HepG2 (cell line): ENCODE measurements around the gene PSMD10. TPM values are rescaled to one million over a fixed set of nuclear protein-coding genes. Genes with fewer than 3 reads are reported as not detected.
A peak's percentile ranks its signal among the peaks of the same experiment; 100 is the strongest.

ENCODE experiments used
- AHR ChIP-seq: IDR thresholded peaks from 2 replicates; pipeline ENCODE4 v1.6.1; 2018; ENCODE audit warnings: missing genetic modification reagents, missing compliant biosample characterization
- ATF1 ChIP-seq: IDR thresholded peaks from 2 replicates; pipeline ENCODE4 v1.6.1; 2016; ENCODE audit warnings: mild to moderate bottlenecking, control low read depth
- CCDC6 ChIP-seq: sonication (generic); formaldehyde crosslinking; IDR thresholded peaks from 2 replicates; pipeline ENCODE4 v1.8.1; 2022; ENCODE audit warnings: mild to moderate bottlenecking, missing genetic modification reagents, moderate library complexity
- HNF4G ChIP-seq, 2 experiments: sonication (generic) in 1 of 2; formaldehyde crosslinking in 1 of 2; IDR thresholded peaks; 2 replicates each; pipeline versions ENCODE4 v1.4.0 to v1.6.1; 2011 to 2020; ENCODE audit warnings: borderline replicate concordance in 2 of 2, low read depth in 2 of 2, mild to moderate bottlenecking in 2 of 2, low read length in 1 of 2, missing genetic modification reagents in 1 of 2, moderate library complexity in 1 of 2
- JUNB ChIP-seq: sonication (generic); formaldehyde crosslinking; IDR thresholded peaks from 2 replicates; pipeline ENCODE4 v1.8.0; 2022; ENCODE audit warnings: missing genetic modification reagents, mild to moderate bottlenecking, borderline replicate concordance
- NR2C2 ChIP-seq: sonication (generic); formaldehyde crosslinking; IDR thresholded peaks from 2 replicates; pipeline ENCODE4 v1.4.0; 2020; ENCODE audit warnings: missing genetic modification reagents, mild to moderate bottlenecking, moderate library complexity, borderline replicate concordance
- NR2F1 ChIP-seq, 2 experiments: fragments of 450-650 bp in 1 of 2; formaldehyde crosslinking in 1 of 2; IDR thresholded peaks; 2 replicates each; pipeline versions ENCODE4 v1.5.0 to v1.6.1; 2016 to 2020; ENCODE audit warnings: mild to moderate bottlenecking in 1 of 2, missing compliant biosample characterization in 1 of 2, missing genetic modification reagents in 1 of 2, moderate library complexity in 1 of 2
- SKI ChIP-seq: fragments of 450-650 bp; IDR thresholded peaks from one replicate; pipeline ENCODE4 v1.6.1; 2018; ENCODE audit warnings: mild to moderate bottlenecking; ENCODE audit not compliant: partially characterized antibody
- SUZ12 ChIP-seq: fragments of 150-350 bp; IDR thresholded peaks from 2 replicates; pipeline ENCODE4 v1.6.1; 2014; ENCODE audit warnings: low read depth, low read length
- ZNF251 ChIP-seq: sonication (generic); formaldehyde crosslinking; IDR thresholded peaks from 2 replicates; pipeline ENCODE4 v1.9.0; 2021; ENCODE audit warnings: mild to moderate bottlenecking, missing genetic modification reagents
- ZNF816 ChIP-seq: sonication (generic); formaldehyde crosslinking; IDR thresholded peaks from 2 replicates; pipeline ENCODE4 v1.8.0; 2022; ENCODE audit warnings: missing genetic modification reagents, mild to moderate bottlenecking, borderline replicate concordance
- polyA plus RNA-seq, 8 experiments: library from polyadenylated mRNA; depleted of rRNA in 3 of 8; stranded (reverse) in 7 of 8; unstranded in 1 of 8; fragments of >200 nt; fragmentation: Illumina TruSeq in 4 of 8; extraction: Trizol in 4 of 8; gene quantifications; 2 replicates each; pipeline versions ENCODE4 v1.2.1 to v1.2.3, GENCODE V29; 2011 to 2016; ENCODE audit warnings: low read depth in 4 of 8, missing spikeins in 1 of 8, mixed read lengths in 1 of 8; ENCODE audit not compliant: insufficient read depth in 1 of 8
- total RNA-seq, 5 experiments: library from RNA; depleted of rRNA; stranded (reverse); fragments of >200 nt; fragmentation: Illumina TruSeq; extraction: Trizol; gene quantifications; 2 replicates each; pipeline ENCODE4 v1.2.3, GENCODE V29; 2016; ENCODE audit warnings: low read depth in 1 of 5
- TF ChIP-seq, protein P1 (sequence below): sonication (generic); formaldehyde crosslinking; IDR thresholded peaks from 2 replicates; pipeline ENCODE4 v1.4.0; 2020; ENCODE audit warnings: missing genetic modification reagents
- TF ChIP-seq, protein P2 (sequence below): sonication (generic); formaldehyde crosslinking; IDR thresholded peaks from 2 replicates; pipeline ENCODE4 v1.5.0; 2020; ENCODE audit warnings: missing genetic modification reagents
- TF ChIP-seq, protein P3 (sequence below): sonication (generic); formaldehyde crosslinking; IDR thresholded peaks from 2 replicates; pipeline ENCODE4 v1.4.0; 2020; ENCODE audit warnings: low read depth, missing genetic modification reagents

Gene PSMD10
- total and polyA plus RNA-seq, 2 of the 13 experiments (the other 11 are each of a cell fraction or from before 2014, with no cell fraction given), result 56.4 to 65.3 TPM

DNA sequence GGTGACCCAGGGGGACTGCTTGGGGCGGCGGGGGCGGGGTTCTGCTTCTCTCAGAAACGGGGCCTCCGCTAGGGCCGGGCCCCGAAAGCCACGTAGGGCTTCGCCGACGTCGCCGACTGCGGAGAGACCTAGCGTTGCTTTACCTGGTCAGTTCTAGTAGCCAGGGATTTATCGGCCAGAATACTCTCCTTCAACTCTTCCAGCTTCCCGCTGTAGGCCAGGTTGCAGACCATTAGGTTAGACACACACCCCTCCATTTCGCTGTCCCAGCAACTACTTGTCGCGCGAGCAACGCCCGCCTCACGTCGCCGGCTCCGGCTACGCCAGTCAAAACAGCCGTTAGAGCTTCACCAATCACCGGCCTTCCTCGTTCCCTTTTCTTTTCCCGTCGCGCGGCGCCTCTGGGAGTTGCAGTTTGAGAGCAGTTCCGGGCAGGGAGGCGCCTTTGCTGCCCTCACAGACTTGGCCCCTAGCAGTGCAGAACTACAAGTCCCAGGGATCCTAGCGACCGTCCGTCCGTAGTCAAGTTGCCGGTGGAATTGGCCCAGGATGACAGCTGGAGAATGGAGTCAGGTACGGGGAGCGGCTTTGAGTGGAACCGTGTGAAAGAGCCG, at the start of gene PSMD10, which contains the start of gene ATG4A (continued):
- TF ChIP-seq, protein P1, sequence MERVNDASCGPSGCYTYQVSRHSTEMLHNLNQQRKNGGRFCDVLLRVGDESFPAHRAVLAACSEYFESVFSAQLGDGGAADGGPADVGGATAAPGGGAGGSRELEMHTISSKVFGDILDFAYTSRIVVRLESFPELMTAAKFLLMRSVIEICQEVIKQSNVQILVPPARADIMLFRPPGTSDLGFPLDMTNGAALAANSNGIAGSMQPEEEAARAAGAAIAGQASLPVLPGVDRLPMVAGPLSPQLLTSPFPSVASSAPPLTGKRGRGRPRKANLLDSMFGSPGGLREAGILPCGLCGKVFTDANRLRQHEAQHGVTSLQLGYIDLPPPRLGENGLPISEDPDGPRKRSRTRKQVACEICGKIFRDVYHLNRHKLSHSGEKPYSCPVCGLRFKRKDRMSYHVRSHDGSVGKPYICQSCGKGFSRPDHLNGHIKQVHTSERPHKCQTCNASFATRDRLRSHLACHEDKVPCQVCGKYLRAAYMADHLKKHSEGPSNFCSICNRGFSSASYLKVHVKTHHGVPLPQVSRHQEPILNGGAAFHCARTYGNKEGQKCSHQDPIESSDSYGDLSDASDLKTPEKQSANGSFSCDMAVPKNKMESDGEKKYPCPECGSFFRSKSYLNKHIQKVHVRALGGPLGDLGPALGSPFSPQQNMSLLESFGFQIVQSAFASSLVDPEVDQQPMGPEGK (CRISPR knock-in tag), result no peak
- TF ChIP-seq JUNB (no peak), AHR (CRISPR knock-in tag) (no peak), SKI (no peak), ZNF816 (no peak), ATF1 (CRISPR knock-in tag) (peak; percentile 81), NR2F1 (CRISPR knock-in tag; IDR thresholded peaks at IDR 0.05) (no peak), ZNF251 (CRISPR knock-in tag) (no peak), SUZ12 (peak; percentile 67), CCDC6 (CRISPR knock-in tag) (no peak), NR2C2 (CRISPR knock-in tag) (peak; percentile 76), HNF4G (IDR thresholded peaks at IDR 0.05; ENCODE audit: borderline replicate concordance, low read depth, low read length) (no peak), HNF4G (CRISPR knock-in tag; IDR thresholded peaks at IDR 0.05; ENCODE audit: borderline replicate concordance, low read depth) (no peak)
- TF ChIP-seq, protein P2, sequence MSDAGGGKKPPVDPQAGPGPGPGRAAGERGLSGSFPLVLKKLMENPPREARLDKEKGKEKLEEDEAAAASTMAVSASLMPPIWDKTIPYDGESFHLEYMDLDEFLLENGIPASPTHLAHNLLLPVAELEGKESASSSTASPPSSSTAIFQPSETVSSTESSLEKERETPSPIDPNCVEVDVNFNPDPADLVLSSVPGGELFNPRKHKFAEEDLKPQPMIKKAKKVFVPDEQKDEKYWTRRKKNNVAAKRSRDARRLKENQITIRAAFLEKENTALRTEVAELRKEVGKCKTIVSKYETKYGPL, result no peak
- TF ChIP-seq, protein P3, sequence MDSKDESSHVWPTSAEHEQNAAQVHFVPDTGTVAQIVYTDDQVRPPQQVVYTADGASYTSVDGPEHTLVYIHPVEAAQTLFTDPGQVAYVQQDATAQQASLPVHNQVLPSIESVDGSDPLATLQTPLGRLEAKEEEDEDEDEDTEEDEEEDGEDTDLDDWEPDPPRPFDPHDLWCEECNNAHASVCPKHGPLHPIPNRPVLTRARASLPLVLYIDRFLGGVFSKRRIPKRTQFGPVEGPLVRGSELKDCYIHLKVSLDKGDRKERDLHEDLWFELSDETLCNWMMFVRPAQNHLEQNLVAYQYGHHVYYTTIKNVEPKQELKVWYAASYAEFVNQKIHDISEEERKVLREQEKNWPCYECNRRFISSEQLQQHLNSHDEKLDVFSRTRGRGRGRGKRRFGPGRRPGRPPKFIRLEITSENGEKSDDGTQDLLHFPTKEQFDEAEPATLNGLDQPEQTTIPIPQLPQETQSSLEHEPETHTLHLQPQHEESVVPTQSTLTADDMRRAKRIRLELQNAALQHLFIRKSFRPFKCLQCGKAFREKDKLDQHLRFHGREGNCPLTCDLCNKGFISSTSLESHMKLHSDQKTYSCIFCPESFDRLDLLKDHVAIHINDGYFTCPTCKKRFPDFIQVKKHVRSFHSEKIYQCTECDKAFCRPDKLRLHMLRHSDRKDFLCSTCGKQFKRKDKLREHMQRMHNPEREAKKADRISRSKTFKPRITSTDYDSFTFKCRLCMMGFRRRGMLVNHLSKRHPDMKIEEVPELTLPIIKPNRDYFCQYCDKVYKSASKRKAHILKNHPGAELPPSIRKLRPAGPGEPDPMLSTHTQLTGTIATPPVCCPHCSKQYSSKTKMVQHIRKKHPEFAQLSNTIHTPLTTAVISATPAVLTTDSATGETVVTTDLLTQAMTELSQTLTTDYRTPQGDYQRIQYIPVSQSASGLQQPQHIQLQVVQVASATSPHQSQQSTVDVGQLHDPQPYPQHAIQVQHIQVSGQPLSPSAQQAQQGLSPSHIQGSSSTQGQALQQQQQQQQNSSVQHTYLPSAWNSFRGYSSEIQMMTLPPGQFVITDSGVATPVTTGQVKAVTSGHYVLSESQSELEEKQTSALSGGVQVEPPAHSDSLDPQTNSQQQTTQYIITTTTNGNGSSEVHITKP, result no peak
